WTC11 (cell line): ENCODE results near the gene CD247. TPM values are rescaled to one million over a fixed set of nuclear protein-coding genes. Genes with fewer than 3 reads are reported as not detected.

Source experiments
- ATAC-seq: fragments of 200-7000 bp; cut with Tn5 transposase; 2 replicates; pipeline ENCODE4 v1.10.0; 2021; ENCODE audit warnings: mild to moderate bottlenecking, moderate library complexity
- CTCF ChIA-PET: fragments of 300-600 bp; sonication (Branson Sonifier 250); formaldehyde crosslinking; loops from one replicate; lab custom pipeline; 2021; ENCODE audit warnings: antibody characterized with exemption; lab: Charles Lee
- POLR2A ChIA-PET: fragments of 350-600 bp; sonication (Branson Sonifier 250); formaldehyde crosslinking; loops from one replicate; lab custom pipeline; 2021; ENCODE audit warnings: antibody characterized with exemption; lab: Charles Lee
- DNase-seq: peaks from one replicate; pipeline ENCODE4 v3.0.0; 2021; ENCODE audit warnings: low spot score
- H3K27ac Mint-ChIP-seq: 2 replicates; pipeline ENCODE4 v1.8.0; 2021; ENCODE audit warnings: mixed read lengths
- H3K27me3 Mint-ChIP-seq: 2 replicates; pipeline ENCODE4 v1.8.0; 2021; ENCODE audit warnings: low read depth, mild to moderate bottlenecking, moderate library complexity, mixed read lengths
- H3K36me3 Mint-ChIP-seq: 2 replicates; pipeline ENCODE4 v1.8.0; 2021; ENCODE audit warnings: mixed read lengths
- H3K4me1 Mint-ChIP-seq: 2 replicates; pipeline ENCODE4 v1.8.0; 2022; ENCODE audit warnings: mixed read lengths
- H3K4me3 Mint-ChIP-seq: 2 replicates; pipeline ENCODE4 v1.8.0; 2021; ENCODE audit warnings: mild to moderate bottlenecking, moderate library complexity, mixed read lengths
- H3K9me3 Mint-ChIP-seq: 2 replicates; pipeline ENCODE4 v1.8.0; 2021; ENCODE audit warnings: mixed read lengths
- ATF3 ChIP-seq: sonication (generic); formaldehyde crosslinking; conservative IDR thresholded peaks from 2 replicates; pipeline ENCODE4 v1.8.1; 2022; ENCODE audit warnings: mild to moderate bottlenecking, missing genetic modification reagents
- CREB1 ChIP-seq: sonication (generic); formaldehyde crosslinking; IDR thresholded peaks from 2 replicates; pipeline ENCODE4 v1.8.0; 2023; ENCODE audit warnings: mild to moderate bottlenecking, missing genetic modification reagents
- EMX1 ChIP-seq: fragments of 250-450 bp; sonication (Bioruptor Pico); IDR thresholded peaks from 2 replicates; pipeline ENCODE4 v1.8.0; 2021; ENCODE audit warnings: mild to moderate bottlenecking
- ESRRA ChIP-seq: sonication (generic); formaldehyde crosslinking; IDR thresholded peaks from 2 replicates; pipeline ENCODE4 v1.8.1; 2022; ENCODE audit warnings: mild to moderate bottlenecking, missing genetic modification reagents, borderline replicate concordance
- FOXJ3 ChIP-seq: sonication (generic); formaldehyde crosslinking; IDR thresholded peaks from 2 replicates; pipeline ENCODE4 v1.9.0; 2021; ENCODE audit warnings: missing genetic modification reagents, mild to moderate bottlenecking, borderline replicate concordance
- FOXP4 ChIP-seq: sonication (generic); formaldehyde crosslinking; IDR thresholded peaks from 2 replicates; pipeline ENCODE4 v1.8.0; 2022; ENCODE audit warnings: mild to moderate bottlenecking, missing genetic modification reagents
- GABPB1 ChIP-seq: sonication (generic); formaldehyde crosslinking; IDR thresholded peaks from 2 replicates; pipeline ENCODE4 v1.8.1; 2023; ENCODE audit warnings: mild to moderate bottlenecking, missing genetic modification reagents
- HMGA2 ChIP-seq: fragments of 250-450 bp; sonication (Bioruptor Pico); IDR thresholded peaks from 2 replicates; pipeline ENCODE4 v1.4.0; 2021; ENCODE audit warnings: mild to moderate bottlenecking, moderate library complexity
- IRF1 ChIP-seq: sonication (generic); formaldehyde crosslinking; IDR thresholded peaks from 2 replicates; pipeline ENCODE4 v1.8.0; 2023; ENCODE audit warnings: missing genetic modification reagents
- JAZF1 ChIP-seq: fragments of 250-450 bp; sonication (Bioruptor Pico); IDR thresholded peaks from 2 replicates; pipeline ENCODE4 v1.9.0; 2021; ENCODE audit warnings: moderate library complexity, mild to moderate bottlenecking, inconsistent platforms
- MXD4 ChIP-seq: fragments of 250-450 bp; sonication (Bioruptor Pico); IDR thresholded peaks from 2 replicates; pipeline ENCODE4 v1.8.0; 2021; ENCODE audit warnings: mild to moderate bottlenecking, moderate library complexity, borderline replicate concordance
- OVOL2 ChIP-seq: fragments of 250-450 bp; sonication (Bioruptor Pico); IDR thresholded peaks from 2 replicates; pipeline ENCODE4 v1.9.0; 2021; ENCODE audit warnings: mild to moderate bottlenecking, borderline replicate concordance
- PRDM15 ChIP-seq: sonication (generic); formaldehyde crosslinking; IDR thresholded peaks from 2 replicates; pipeline ENCODE4 v1.8.0; 2022; ENCODE audit warnings: missing genetic modification reagents
- TCF7 ChIP-seq: sonication (generic); formaldehyde crosslinking; IDR thresholded peaks from 2 replicates; pipeline ENCODE4 v1.8.0; 2022; ENCODE audit warnings: mild to moderate bottlenecking, low read depth, missing genetic modification reagents, moderate library complexity
- ZBTB21 ChIP-seq: sonication (generic); formaldehyde crosslinking; IDR thresholded peaks from 2 replicates; pipeline ENCODE4 v1.8.1; 2023; ENCODE audit warnings: mild to moderate bottlenecking, missing genetic modification reagents, borderline replicate concordance
- ZNF121 ChIP-seq: sonication (generic); formaldehyde crosslinking; IDR thresholded peaks from 2 replicates; pipeline ENCODE4 v1.8.0; 2023; ENCODE audit warnings: missing genetic modification reagents
- ZNF281 ChIP-seq: sonication (generic); formaldehyde crosslinking; IDR thresholded peaks from 2 replicates; pipeline ENCODE4 v1.8.0; 2023; ENCODE audit warnings: mild to moderate bottlenecking, missing genetic modification reagents
- ZNF416 ChIP-seq: fragments of 250-450 bp; sonication (Bioruptor Pico); IDR thresholded peaks from 2 replicates; pipeline ENCODE4 v1.9.0; 2021; ENCODE audit warnings: mild to moderate bottlenecking, inconsistent platforms
- ZNF512 ChIP-seq: sonication (generic); formaldehyde crosslinking; IDR thresholded peaks from 2 replicates; pipeline ENCODE4 v1.8.1; 2022; ENCODE audit warnings: missing genetic modification reagents, borderline replicate concordance
- total RNA-seq: library from RNA; stranded (reverse); gene quantifications from 3 replicates; pipeline ENCODE4 v1.2.3, GENCODE V29; 2021

Gene CD247
- total RNA-seq, 1 experiment from 2014 or later = 1.8 TPM

- no peak overlapping the region; the same call in 1 of the 2 replicates for H3K4me3 Mint-ChIP-seq
- DNase-seq (no peak), ATAC-seq (no peak)
- H3K27me3 Mint-ChIP-seq = no peaks in the 10 kb centered on the region; the same call in 1 of the 2 replicates
- peaks cover 84% of the 10 kb centered on the region for H3K4me1 Mint-ChIP-seq
- CTCF ChIA-PET = interaction anchor here (1.0 to 1.8 kb wide), 2 partner anchors 63 to 158 kb away, joined by 3 to 5 read pairs; no protein-coding TSS in a partner anchor
- TF ChIP-seq FOXP4 (no peak), FOXJ3 (CRISPR knock-in tag) (no peak), ZNF512 (CRISPR knock-in tag) (no peak), HMGA2 (no peak), ATF3 (CRISPR knock-in tag) (no peak), MXD4 (CRISPR knock-in tag) (no peak), PRDM15 (no peak), ZNF281 (CRISPR knock-in tag) (no peak), ESRRA (CRISPR knock-in tag) (no peak), JAZF1 (no peak), IRF1 (CRISPR knock-in tag) (no peak), ZNF416 (CRISPR knock-in tag) (no peak), CREB1 (CRISPR knock-in tag) (no peak), GABPB1 (no peak), OVOL2 (CRISPR knock-in tag) (no peak), ZBTB21 (no peak), TCF7 (CRISPR knock-in tag) (no peak), ZNF121 (CRISPR knock-in tag) (no peak), EMX1 (CRISPR knock-in tag) (no peak)
- TF ChIP-seq, all 79 proteins: peak for 0
- H3K9me3 Mint-ChIP-seq = no peaks in the 10 kb centered on the region
- H3K36me3 Mint-ChIP-seq = no peaks in the 10 kb centered on the region
- peak overlapping the region; percentile 39; the same call in 1 of the 2 replicates for H3K27ac Mint-ChIP-seq
- POLR2A ChIA-PET = no interaction called here
These were observed 91.6 kb downstream of the CD247 start for GRCh38 chr1:167426716-167427115.
